CD4-positive, alpha-beta T cell treated with Interleukin-17A for 4 hours (primary cell): Measurements from ENCODE around the gene SLC27A3.

ENCODE experiments used
- DNase-seq: peaks from one replicate; pipeline ENCODE4 v3.0.0-alpha.2; 2020; ENCODE audit warnings: mixed read lengths

The SLC27A3 gene

GRCh38 chr1:153783233-153784190, 8.3 kb downstream of the SLC27A3 start:
- DNase-seq, result peak; percentile 95

- no peak for DNase-seq
These were observed 11.0 kb downstream of the SLC27A3 start for GRCh38 chr1:153786038-153786790.

GRCh38 chr1:153789478-153790034, 14.3 kb downstream of the SLC27A3 start:
- peak; percentile 21 for DNase-seq

GRCh38 chr1:153790313-153790965, 15.2 kb downstream of the SLC27A3 start:
- DNase-seq, result no peak

- no peak for DNase-seq
These were observed 15.9 kb downstream of the SLC27A3 start for GRCh38 chr1:153790966-153791647.

- no peak for DNase-seq
These were observed 16.5 kb downstream of the SLC27A3 start for GRCh38 chr1:153791648-153792253.

GRCh38 chr1:153792631-153793041, 17.4 kb downstream of the SLC27A3 start:
- DNase-seq, result no peak

- DNase-seq, result no peak
These were observed 18.2 kb downstream of the SLC27A3 start for GRCh38 chr1:153793261-153793972.

- DNase-seq, result no peak
These were observed 18.9 kb downstream of the SLC27A3 start for GRCh38 chr1:153793973-153794615.

- no peak for DNase-seq
These were observed 19.6 kb downstream of the SLC27A3 start for GRCh38 chr1:153794624-153795329.

- DNase-seq, result no peak
These were observed 20.2 kb downstream of the SLC27A3 start for GRCh38 chr1:153795330-153795837.

- no peak for DNase-seq
These were observed 21.0 kb downstream of the SLC27A3 start for GRCh38 chr1:153795934-153796785.

GRCh38 chr1:153796786-153797659, 21.8 kb downstream of the SLC27A3 start:
- peak; percentile 91 for DNase-seq

GRCh38 chr1:153798468-153798780, 23.2 kb downstream of the SLC27A3 start:
- no peak for DNase-seq

GRCh38 chr1:153799016-153799415, 23.8 kb downstream of the SLC27A3 start:
- no peak for DNase-seq

- no peak for DNase-seq
These were observed 24.6 kb downstream of the SLC27A3 start for GRCh38 chr1:153799566-153800465.

GRCh38 chr1:153800516-153800915, 25.3 kb downstream of the SLC27A3 start:
- no peak for DNase-seq
